HepG2 (cell line): ENCODE measurements around the gene DSTN. TPM values are rescaled to one million over a fixed set of nuclear protein-coding genes. Genes with fewer than 3 reads are reported as not detected.
A peak's percentile ranks its signal among the peaks of the same experiment; 100 is the strongest.

Experiments
- ATAC-seq: fragments of 200-7000 bp; cut with Tn5 transposase; 3 replicates; pipeline ENCODE4 v1.9.1; 2020; ENCODE audit warnings: mild to moderate bottlenecking, moderate library complexity
- BruUV-seq: library from RNA; stranded (reverse); fragments of 400-500 nt; replicated peaks from 2 replicates; lab custom pipeline; 2021; lab: Mats Ljungman, UMichigan
- CTCF ChIA-PET: fragments of 300-600 bp; formaldehyde crosslinking; extraction: SDS; loops from one replicate; lab custom pipeline; 2021; ENCODE audit warnings: low total read pairs, inconsistent platforms, low intra/inter-chr PET ratio; lab: Yijun Ruan, JAX
- POLR2A ChIA-PET: fragments of 350-600 bp; sonication (Branson Sonifier 250); formaldehyde crosslinking; loops from one replicate; lab custom pipeline; 2020; ENCODE audit warnings: antibody characterized with exemption, inconsistent platforms; lab: Yijun Ruan, JAX
- DNase-seq: peaks from one replicate; pipeline ENCODE4 v3.0.0-alpha.2; 2015; ENCODE audit warnings: low spot score
- FAIRE-seq: peaks from 3 replicates; lab custom pipeline; 2011; peaks lifted over from hg19 to GRCh38; lab: Jason Lieb, UNC
- H2AFZ ChIP-seq: one replicate; pipeline ENCODE4 v1.6.1; 2011; ENCODE audit warnings: low read length, inconsistent platforms
- H3K27ac ChIP-seq: fragments of 300-600 bp; 3 replicates; pipeline ENCODE4 v1.8.0; 2011; ENCODE audit warnings: mixed run types, mild to moderate bottlenecking, mixed read lengths, low read length, inconsistent platforms; ENCODE audit not compliant: insufficient read depth; ENCODE audit errors: extremely low read length
- H3K27me3 ChIP-seq, 2 experiments: fragments of 200-600 bp in 1 of 2; 2 replicates in 1 of 2; 3 replicates in 1 of 2; pipeline versions ENCODE4 v1.6.0 to v1.8.0; 2011; ENCODE audit warnings: low read length in 2 of 2, mild to moderate bottlenecking in 2 of 2, moderate library complexity in 2 of 2, inconsistent platforms in 1 of 2; ENCODE audit not compliant: insufficient read depth in 2 of 2, control insufficient read depth in 1 of 2
- H3K36me3 ChIP-seq, 2 experiments: fragments of 200-600 bp in 1 of 2; replicated peaks in 1 of 2; 2 replicates in 1 of 2; 3 replicates in 1 of 2; pipeline versions ENCODE4 v1.5.1 to v1.8.0; 2011; ENCODE audit warnings: low read length in 2 of 2, inconsistent platforms in 1 of 2; ENCODE audit not compliant: insufficient read depth in 2 of 2, control insufficient read depth in 1 of 2
- H3K4me1 ChIP-seq: 2 replicates; pipeline ENCODE4 v1.5.1; 2012; ENCODE audit warnings: low read length, inconsistent platforms; ENCODE audit not compliant: insufficient read depth
- H3K4me2 ChIP-seq: 2 replicates; pipeline ENCODE4 v1.6.0; 2011; ENCODE audit warnings: low read depth, low read length, inconsistent platforms
- H3K4me3 ChIP-seq, 3 experiments: fragments of 200-600 bp in 1 of 3; sonication (generic), shearing (Covaris generic) in 1 of 3; replicated peaks in 1 of 3; 2 replicates each; pipeline ENCODE4 v1.5.1; 2011 to 2016; ENCODE audit warnings: low read length in 3 of 3, inconsistent platforms in 2 of 3, low read depth in 2 of 3, mild to moderate bottlenecking in 2 of 3, control low read depth in 1 of 3, mixed read lengths in 1 of 3; ENCODE audit not compliant: insufficient read depth in 1 of 3
- H3K79me2 ChIP-seq: one replicate; pipeline ENCODE4 v1.6.1; 2011; ENCODE audit warnings: low read length, inconsistent platforms; ENCODE audit not compliant: insufficient read depth
- H3K9ac ChIP-seq: 2 replicates; pipeline ENCODE4 v1.6.0; 2011; ENCODE audit warnings: mild to moderate bottlenecking, low read depth, low read length, inconsistent platforms; ENCODE audit not compliant: insufficient read depth
- H3K9me3 ChIP-seq: 2 replicates; pipeline ENCODE4 v1.5.1; 2012; ENCODE audit warnings: mild to moderate bottlenecking, low read length
- H4K20me1 ChIP-seq: 2 replicates; pipeline ENCODE4 v1.6.0; 2011; ENCODE audit warnings: inconsistent platforms, mild to moderate bottlenecking, low read length, moderate library complexity; ENCODE audit not compliant: insufficient read depth
- BORCS8-MEF2B ChIP-seq: sonication (generic); formaldehyde crosslinking; IDR thresholded peaks from 2 replicates; pipeline ENCODE4 v1.8.0; 2022; ENCODE audit warnings: mild to moderate bottlenecking, missing genetic modification reagents
- DNMT1 ChIP-seq: sonication (generic); formaldehyde crosslinking; IDR thresholded peaks from 2 replicates; pipeline ENCODE4 v1.5.1; 2020; ENCODE audit warnings: mild to moderate bottlenecking, missing genetic modification reagents
- HES4 ChIP-seq: sonication (generic); formaldehyde crosslinking; IDR thresholded peaks from 2 replicates; pipeline ENCODE4 v1.9.0; 2021; ENCODE audit warnings: mild to moderate bottlenecking, missing genetic modification reagents, borderline replicate concordance
- NRL ChIP-seq: sonication (generic); formaldehyde crosslinking; IDR thresholded peaks from 2 replicates; pipeline ENCODE4 v1.5.0; 2020; ENCODE audit warnings: missing genetic modification reagents, mild to moderate bottlenecking, moderate library complexity, borderline replicate concordance
- PHF8 ChIP-seq: sonication (generic); formaldehyde crosslinking; IDR thresholded peaks from 2 replicates; pipeline ENCODE4 v1.5.0; 2020; ENCODE audit warnings: missing genetic modification reagents
- RBM22 ChIP-seq: fragments of 200-400 bp; formaldehyde crosslinking; optimal IDR thresholded peaks from 2 replicates; pipeline ENCODE3; 2017; ENCODE audit warnings: mild to moderate bottlenecking, low read length, moderate library complexity
- ZNF350 ChIP-seq: sonication (generic); formaldehyde crosslinking; IDR thresholded peaks from 2 replicates; pipeline ENCODE4 v1.4.0; 2020; ENCODE audit warnings: mild to moderate bottlenecking, low read depth, missing genetic modification reagents, borderline replicate concordance
- ZNF556 ChIP-seq: sonication (generic); formaldehyde crosslinking; IDR thresholded peaks from 2 replicates; pipeline ENCODE4 v1.4.0; 2020; ENCODE audit warnings: mild to moderate bottlenecking, missing genetic modification reagents, borderline replicate concordance
- ZNF710 ChIP-seq: sonication (generic); formaldehyde crosslinking; IDR thresholded peaks from 2 replicates; pipeline ENCODE4 v1.5.0; 2020; ENCODE audit warnings: mild to moderate bottlenecking, missing genetic modification reagents, borderline replicate concordance
- ZNF83 ChIP-seq: sonication (generic); formaldehyde crosslinking; IDR thresholded peaks from 2 replicates; pipeline ENCODE4 v1.4.0; 2020; ENCODE audit warnings: missing genetic modification reagents, mild to moderate bottlenecking, borderline replicate concordance
- WGBS: methylation state at CpG from one replicate; pipeline ENCODE4 v1.1.6; 2017; ENCODE audit warnings: low lambda C conversion rate; 5-methylcytosine and 5-hydroxymethylcytosine counted together
- in situ Hi-C: cut with HindIII; loops from 2 replicates; pipeline ENCODE4 v1.10.0; 2017; ENCODE audit warnings: low pct_unique_long_range_greater_than_20kb; ENCODE audit not compliant: extremely low pct_ligation_motif_present
- intact Hi-C: fragments of 100-400 bp; cut with micrococcal nuclease; formaldehyde crosslinking; loops from one replicate; pipeline ENCODE4 v1.10.0; 2022; ENCODE audit not compliant: unreplicated experiment
- polyA plus RNA-seq, 8 experiments: library from polyadenylated mRNA; depleted of rRNA in 3 of 8; stranded (reverse) in 7 of 8; unstranded in 1 of 8; fragments of >200 nt; fragmentation: Illumina TruSeq in 4 of 8; extraction: Trizol in 4 of 8; gene quantifications; 2 replicates each; pipeline versions ENCODE4 v1.2.1 to v1.2.3, GENCODE V29; 2011 to 2016; ENCODE audit warnings: low read depth in 4 of 8, missing spikeins in 1 of 8, mixed read lengths in 1 of 8; ENCODE audit not compliant: insufficient read depth in 1 of 8
- total RNA-seq, 5 experiments: library from RNA; depleted of rRNA; stranded (reverse); fragments of >200 nt; fragmentation: Illumina TruSeq; extraction: Trizol; gene quantifications; 2 replicates each; pipeline ENCODE4 v1.2.3, GENCODE V29; 2016; ENCODE audit warnings: low read depth in 1 of 5

The DSTN gene
- total and polyA plus RNA-seq, 2 of the 13 experiments (the other 11 are each of a cell fraction or from before 2014, with no cell fraction given): 27.6 to 106 TPM

GRCh38 chr20:17630806-17631195, 60.9 kb downstream of the DSTN start:
- Histone ChIP-seq H2AFZ (no peak overlapping the region), H3K4me2 (no peak overlapping the region), H3K4me3 (no peak overlapping the region), H3K9ac (no peak overlapping the region), H3K27ac (no peak overlapping the region)
- FAIRE-seq (no peak), ATAC-seq (no peak)
- TSS peak; percentile 10 for BruUV-seq
- POLR2A ChIA-PET: no interaction called here
- in situ Hi-C loops: no loop called here
- 98% methylated on average over 6 of the region's 6 CpGs for WGBS
- TF ChIP-seq ZNF556 (CRISPR knock-in tag): no peak
- TF ChIP-seq PHF8 (CRISPR knock-in tag): 0 out of 2 replicates have a peak, but pooled peaks have one; percentile 1
- TF ChIP-seq RBM22: peak; percentile 2
- TF ChIP-seq HES4: 0 out of 2 replicates have a peak, but pooled peaks have one; percentile 31
- TF ChIP-seq DNMT1: 0 out of 2 replicates have a peak, but pooled peaks have one; percentile 3
- no peak for TF ChIP-seq ZNF83 (CRISPR knock-in tag)
- TF ChIP-seq ZNF350 (CRISPR knock-in tag): 0 out of 2 replicates have a peak, but pooled peaks have one; percentile 20
- TF ChIP-seq BORCS8-MEF2B (CRISPR knock-in tag): no peak
- no peak for TF ChIP-seq ZNF710 (CRISPR knock-in tag)
- TF ChIP-seq NRL: 0 out of 2 replicates have a peak, but pooled peaks have one; percentile 34
- TF ChIP-seq, all 625 proteins: peak for 6
- no peak for DNase-seq
- Histone ChIP-seq H4K20me1 (0 out of 2 replicates have a peak, but pooled peaks cover 15% of the 10 kb centered on the region), H3K79me2 (peaks cover 2% of the 10 kb centered on the region), H3K27me3 (no peaks in the 10 kb centered on the region), H3K9me3 (no peaks in the 10 kb centered on the region), H3K36me3 (peaks cover 95 to 100% of the 10 kb centered on the region in 2 experiments), H3K4me1 (peaks cover 11% of the 10 kb centered on the region)
- intact Hi-C loops: no loop called here
- CTCF ChIA-PET: no interaction called here
